Activated CD4-positive, alpha-beta T cell treated with anti-CD3 and anti-CD28 coated beads, Interleukin-10, Interleukin-2, amounts not matched to agents 100 ng/mL and 50 ng/mL, durations not matched to agents 16 hours and 8 hours (primary cell): ENCODE results near the gene UTP15.

Experiments used
- DNase-seq: peaks from one replicate; pipeline ENCODE4 v3.0.0-alpha.2; 2020

UTP15 gene, protein sequence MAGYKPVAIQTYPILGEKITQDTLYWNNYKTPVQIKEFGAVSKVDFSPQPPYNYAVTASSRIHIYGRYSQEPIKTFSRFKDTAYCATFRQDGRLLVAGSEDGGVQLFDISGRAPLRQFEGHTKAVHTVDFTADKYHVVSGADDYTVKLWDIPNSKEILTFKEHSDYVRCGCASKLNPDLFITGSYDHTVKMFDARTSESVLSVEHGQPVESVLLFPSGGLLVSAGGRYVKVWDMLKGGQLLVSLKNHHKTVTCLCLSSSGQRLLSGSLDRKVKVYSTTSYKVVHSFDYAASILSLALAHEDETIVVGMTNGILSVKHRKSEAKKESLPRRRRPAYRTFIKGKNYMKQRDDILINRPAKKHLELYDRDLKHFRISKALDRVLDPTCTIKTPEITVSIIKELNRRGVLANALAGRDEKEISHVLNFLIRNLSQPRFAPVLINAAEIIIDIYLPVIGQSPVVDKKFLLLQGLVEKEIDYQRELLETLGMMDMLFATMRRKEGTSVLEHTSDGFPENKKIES

DNA sequence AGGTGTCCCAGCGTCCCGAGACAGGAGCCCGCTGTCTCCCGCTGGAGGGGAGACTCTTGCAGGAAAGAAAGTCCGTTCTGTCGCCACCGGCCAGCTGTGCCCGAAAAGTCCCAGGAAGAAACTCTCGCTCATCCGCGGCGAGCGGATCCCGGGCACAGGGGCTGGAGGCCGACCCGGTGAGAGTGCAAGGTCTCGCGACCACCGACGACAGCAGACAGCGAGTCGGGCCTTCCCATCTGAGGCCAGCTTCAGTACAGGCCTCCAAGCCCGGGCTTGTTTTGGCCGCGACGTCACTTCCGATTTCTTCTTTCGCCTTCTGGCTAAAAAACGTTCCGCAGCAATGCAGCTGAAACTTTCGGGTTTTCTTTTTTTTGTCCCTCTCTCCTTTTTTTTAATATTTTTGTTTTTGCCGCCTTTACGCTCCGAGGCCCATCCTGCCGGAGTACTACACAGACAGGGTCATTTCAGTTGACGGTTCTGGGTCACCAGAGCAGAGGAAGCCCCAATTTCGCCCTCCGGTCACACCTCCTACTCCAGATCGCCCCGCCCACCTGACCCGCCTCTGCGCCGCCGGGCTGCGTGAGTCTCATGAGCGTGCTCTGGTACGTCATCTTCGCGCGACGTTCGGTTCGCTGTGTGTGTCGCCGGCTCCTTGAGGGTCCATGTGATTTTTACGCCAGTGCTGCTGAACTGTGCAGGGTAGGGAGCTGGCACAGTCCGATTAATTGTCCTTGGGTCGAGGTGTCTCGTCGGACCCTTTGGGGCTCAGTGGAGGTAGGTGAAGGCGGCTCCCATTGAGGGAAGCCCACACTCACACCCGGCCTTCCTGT is at the start of gene UTP15, which contains the start of gene ANKRA2:
Gene UTP15, plus strand, starts transcription at position 605 of the 830 bp plus-strand sequence. CDS start 1,602 bp downstream, outside the sequence.
Gene ANKRA2, minus strand, starts transcription at position 501 of the 830 bp plus-strand sequence. CDS start 2,758 bp downstream, outside the sequence.
- peak; percentile 98 for DNase-seq

- DNase-seq, result peak; percentile 89
Measured at GRCh38 chr5:73519531-73520283, 45.8 kb upstream of the UTP15 start.

- no peak for DNase-seq
Measured at GRCh38 chr5:73522989-73523388, 42.6 kb upstream of the UTP15 start.

DNA sequence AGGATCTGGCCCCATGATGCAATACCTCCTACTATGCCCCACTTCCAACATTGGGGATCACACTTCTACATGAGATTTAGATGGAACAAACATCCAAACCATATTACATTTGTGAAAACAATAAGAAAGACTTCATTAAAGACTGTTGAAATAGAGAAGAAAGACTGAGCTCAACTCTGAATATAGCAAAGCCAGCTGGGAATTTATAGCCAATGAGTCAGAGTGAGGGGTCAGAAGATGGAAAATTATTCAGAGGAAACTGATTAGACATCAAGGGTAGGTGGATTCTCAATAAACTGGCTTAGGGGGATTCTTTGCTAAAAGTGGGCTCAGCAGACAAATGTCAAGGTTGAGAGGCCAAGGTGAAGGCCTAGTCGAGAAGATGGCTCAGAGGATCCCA is 41.7 kb upstream of the UTP15 start:
- DNase-seq, result no peak

DNA sequence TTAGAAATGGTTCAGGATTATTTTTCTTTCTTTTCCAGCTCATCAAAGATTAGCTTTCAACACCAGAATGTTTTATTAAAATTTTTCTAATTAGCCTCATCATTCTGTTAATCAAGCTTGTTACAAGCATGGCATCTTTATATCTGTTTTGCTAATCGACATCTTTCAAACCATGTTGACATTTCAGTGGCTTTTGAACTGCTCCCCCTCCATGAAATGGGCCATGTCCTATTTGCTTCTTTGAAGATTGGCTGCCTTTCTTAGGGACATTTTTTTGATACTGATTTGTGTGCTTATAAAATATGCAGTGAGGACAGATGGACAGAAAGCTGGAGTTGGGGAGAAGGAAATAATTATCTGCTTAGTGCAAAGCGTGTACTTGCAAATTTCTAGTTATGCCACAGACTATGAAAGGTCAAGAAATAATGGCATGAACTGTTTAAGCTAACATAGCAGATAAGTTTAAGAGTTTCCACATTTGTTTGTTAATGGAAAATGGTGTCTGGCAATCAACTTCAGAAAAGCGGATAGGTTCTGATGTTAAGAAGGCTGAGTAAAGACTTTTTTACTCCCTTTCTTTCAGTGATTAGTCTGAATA is 39.8 kb upstream of the UTP15 start:
- DNase-seq, result no peak

DNA sequence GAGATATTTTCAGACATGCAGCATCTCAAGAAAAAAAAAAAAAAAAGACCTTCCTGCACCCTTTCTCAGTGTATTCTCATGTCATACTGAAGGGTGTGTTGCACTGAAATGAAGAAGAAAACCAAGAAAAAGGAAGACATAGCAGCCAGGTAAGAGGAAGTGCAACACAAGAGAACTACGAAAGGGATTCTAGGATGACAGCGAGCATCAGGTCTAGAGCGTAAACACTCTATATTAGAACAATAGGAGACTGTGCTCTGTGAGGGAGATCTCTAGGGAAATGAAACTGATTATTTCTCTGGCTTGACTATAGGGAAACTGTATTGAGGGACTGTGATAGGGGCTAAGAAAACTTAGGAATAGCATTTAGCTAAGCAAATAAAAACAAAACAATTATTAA is 37.3 kb upstream of the UTP15 start:
- DNase-seq, result no peak

DNA sequence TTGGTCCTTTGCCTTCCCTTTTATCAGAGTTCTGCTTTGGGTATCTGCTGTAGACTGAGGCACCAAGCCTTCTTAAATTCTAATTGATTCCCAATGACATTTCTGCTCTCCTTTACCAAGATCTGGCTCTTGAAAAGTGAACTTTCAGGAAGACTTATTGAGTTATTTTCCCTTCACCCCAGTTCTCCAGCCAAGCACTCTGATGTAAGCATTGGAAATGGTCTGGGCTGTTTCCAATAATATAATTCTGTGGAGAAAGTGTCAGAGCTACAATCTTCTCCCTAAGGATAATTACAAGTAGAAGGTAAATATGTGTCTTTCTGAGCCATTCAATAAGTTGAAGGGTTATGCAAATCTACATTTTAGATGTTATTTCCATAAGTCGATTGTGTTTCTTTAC is 36.5 kb upstream of the UTP15 start:
- DNase-seq, result no peak

GRCh38 chr5:73531356-73531755 is 34.2 kb upstream of the UTP15 start:
- no peak for DNase-seq

GRCh38 chr5:73532195-73532594 is 33.3 kb upstream of the UTP15 start:
- no peak for DNase-seq

- DNase-seq, result no peak
Measured at GRCh38 chr5:73534011-73534644, 31.4 kb upstream of the UTP15 start.

- DNase-seq, result no peak
Measured at GRCh38 chr5:73534971-73535370, 30.6 kb upstream of the UTP15 start.

- no peak for DNase-seq
Measured at GRCh38 chr5:73539730-73540129, 25.8 kb upstream of the UTP15 start.

DNA sequence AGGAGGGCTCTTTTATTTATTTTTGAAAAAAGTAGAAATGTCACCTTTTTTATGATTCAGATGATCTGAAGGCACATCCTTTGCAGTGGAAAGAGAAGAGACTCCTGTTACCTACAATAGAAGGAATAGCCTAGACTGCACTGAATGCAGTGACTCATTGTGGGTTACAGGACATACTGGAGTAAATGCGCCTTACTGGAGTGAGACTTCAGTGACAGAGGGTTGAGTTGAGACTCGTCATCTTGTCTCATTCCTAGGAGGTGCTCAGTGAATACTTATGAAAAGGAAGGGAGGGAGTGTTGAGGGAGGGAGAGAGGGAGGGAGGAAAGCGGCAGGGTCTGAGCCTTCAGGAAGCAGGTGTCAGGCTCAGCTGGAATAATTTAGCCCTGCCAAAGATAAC is 25.4 kb upstream of the UTP15 start:
- DNase-seq, result no peak

- no peak for DNase-seq
Measured at GRCh38 chr5:73542020-73542419, 23.5 kb upstream of the UTP15 start.

GRCh38 chr5:73544429-73545402 is 20.8 kb upstream of the UTP15 start:
- no peak for DNase-seq

DNA sequence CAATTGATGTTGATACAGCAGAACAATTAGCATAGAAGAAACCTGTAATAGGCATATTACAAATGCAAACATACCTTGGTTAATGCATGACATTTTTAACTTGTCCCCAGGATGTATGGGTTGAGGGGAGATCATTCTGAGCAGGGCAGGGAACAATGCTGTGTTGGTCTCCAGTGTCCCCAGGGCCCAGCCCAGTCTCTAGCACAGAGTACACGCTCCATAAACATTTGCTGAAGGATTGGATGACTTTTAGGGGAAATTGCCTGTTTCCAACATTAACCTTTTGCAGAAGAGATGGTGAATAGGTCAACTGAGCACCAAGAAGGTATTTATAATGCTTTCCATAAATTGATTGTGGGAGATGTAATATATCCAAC is 20.2 kb upstream of the UTP15 start:
- DNase-seq, result no peak

DNA sequence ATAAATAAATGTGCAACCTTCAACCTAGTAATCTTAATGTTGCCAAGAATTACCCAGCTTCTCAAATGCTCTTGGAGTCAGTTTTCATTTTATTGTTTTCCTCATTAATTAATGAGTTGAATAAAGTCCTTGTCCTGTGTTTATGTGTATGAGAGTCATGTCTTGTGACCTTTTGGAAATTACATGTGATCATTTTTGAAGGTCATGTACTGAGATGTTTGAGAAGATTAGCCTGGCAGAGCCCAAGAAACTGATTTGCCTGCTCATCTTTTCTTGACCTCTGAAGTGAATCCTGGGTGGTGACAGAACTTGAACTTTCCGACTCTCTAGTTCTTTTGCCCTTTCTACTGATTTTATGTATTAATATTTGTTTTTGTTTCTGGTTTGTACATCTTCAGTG is 15.5 kb upstream of the UTP15 start:
- no peak for DNase-seq

GRCh38 chr5:73552642-73553041 is 12.9 kb upstream of the UTP15 start:
- no peak for DNase-seq

DNA sequence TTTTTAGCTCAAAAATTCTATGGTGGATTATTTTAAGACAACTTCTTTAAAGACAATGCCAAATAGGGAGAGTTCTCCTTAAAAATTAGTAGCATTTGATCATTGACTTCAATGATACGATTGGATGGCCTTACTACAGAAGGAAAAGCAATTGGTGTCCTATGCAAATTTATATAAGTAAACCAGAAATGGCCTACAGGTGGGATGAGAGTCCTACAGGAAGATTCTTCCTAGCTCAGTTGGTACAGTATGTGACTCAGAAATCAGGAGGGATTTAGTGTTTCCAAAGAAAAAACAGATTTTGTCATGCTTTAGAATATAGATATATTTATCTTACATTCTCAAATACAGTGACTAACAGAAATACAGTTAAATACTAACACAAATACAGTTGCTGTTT is 6.6 kb upstream of the UTP15 start:
- no peak for DNase-seq

DNA sequence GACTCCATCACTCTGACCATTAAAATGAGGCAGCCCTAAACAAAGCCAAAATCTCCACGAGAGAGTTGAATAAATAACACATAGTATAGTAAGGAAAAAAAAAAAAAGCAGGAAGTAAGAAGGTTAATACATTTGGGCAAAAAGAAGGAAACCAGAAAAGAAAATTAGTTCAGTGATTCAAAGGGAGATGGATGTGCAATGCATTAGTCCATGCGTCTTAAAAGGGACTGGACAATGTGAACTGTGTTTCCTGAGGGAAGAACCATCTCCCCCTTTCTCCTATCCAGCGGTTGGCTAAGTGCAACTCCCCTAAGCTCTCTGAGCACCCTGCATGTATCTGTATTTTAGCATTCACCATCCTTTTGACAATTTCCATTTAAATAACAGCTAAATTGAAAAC is 1.5 kb upstream of the UTP15 start:
- DNase-seq, result no peak

- DNase-seq, result peak; percentile 11
Measured at GRCh38 chr5:73564675-73565074, 868 bp upstream of the UTP15 start.
